HG02943 (cell line): ENCODE data around the gene ADSS1.

Source experiments
- ATAC-seq: cut with Tn5 transposase; IDR thresholded peaks from one replicate; pipeline ENCODE4 v1.9.1; 2021; ENCODE audit warnings: mild to moderate bottlenecking, low read depth, moderate library complexity; ENCODE audit not compliant: unreplicated experiment

Gene ADSS1

DNA sequence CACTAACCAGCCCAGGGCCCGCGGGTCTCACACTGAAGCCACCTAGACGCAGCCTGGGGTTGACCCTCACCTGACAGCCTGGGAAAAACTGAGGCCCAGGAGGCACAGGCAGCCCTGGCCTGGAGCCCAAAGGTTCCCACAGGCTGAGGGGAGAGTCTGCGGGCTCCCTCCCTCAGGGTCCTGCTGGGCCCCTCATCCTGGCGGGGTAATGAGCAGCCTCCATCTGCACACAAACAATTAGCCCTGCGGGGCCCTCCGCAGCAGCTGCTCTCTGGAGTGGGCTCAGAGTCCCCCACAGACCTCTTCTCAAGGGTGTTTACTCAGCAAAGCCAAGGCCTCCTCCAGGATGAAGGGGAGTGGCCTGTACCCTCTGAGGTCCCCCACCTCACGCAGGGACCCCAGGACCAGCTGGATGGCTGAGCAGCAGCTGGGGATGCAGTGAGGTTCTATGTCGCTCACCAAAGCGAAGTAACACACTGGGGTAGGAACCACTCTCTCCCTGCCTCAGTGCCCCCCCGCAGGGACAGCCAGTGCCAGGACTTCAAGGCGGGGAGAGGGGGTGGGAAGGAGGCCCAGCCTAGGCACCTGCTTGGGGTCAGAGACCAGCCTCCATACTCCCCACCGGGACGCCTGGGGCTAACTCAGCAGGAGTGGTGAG, 64.3 kb downstream of the ADSS1 start:
- no peak for ATAC-seq

DNA sequence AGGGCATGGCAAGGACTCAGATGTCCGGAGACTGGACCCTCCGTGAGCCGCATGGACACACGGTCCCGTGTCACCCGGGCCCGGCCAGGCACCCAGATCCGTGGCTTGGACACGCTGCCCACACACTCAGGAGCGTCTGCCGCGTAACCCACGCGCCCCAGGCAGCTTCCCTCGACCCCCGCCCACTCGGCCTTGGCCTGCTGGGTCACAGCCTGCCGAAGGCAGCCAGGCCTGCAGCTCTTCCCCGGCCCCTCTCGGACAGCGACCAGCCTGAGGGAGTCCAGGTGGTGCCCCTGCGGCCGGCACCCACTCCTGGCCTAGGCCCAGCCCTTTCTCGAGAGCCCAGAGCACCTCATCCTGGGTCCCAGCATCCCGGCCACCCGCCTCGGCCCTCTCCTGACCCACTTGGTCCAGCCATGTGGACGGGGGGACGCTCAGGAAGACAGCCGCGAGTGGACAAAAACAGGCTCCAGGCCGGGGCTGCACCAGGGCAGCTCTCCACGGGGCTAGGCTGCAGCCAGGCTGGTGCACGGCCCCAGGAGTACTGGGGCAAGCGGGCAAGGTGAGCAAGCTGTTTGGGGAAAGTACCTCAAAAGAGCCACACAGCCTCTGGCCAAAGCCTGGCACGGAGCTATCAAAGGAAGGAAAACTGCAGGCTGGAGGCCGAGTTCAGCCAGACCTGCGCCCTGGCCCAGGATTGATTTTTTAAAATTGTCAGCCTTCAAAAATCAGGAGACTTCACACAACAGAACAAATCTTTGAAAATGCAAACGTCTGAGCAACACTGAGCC, 65.0 kb downstream of the ADSS1 start:
- ATAC-seq = no peak

DNA sequence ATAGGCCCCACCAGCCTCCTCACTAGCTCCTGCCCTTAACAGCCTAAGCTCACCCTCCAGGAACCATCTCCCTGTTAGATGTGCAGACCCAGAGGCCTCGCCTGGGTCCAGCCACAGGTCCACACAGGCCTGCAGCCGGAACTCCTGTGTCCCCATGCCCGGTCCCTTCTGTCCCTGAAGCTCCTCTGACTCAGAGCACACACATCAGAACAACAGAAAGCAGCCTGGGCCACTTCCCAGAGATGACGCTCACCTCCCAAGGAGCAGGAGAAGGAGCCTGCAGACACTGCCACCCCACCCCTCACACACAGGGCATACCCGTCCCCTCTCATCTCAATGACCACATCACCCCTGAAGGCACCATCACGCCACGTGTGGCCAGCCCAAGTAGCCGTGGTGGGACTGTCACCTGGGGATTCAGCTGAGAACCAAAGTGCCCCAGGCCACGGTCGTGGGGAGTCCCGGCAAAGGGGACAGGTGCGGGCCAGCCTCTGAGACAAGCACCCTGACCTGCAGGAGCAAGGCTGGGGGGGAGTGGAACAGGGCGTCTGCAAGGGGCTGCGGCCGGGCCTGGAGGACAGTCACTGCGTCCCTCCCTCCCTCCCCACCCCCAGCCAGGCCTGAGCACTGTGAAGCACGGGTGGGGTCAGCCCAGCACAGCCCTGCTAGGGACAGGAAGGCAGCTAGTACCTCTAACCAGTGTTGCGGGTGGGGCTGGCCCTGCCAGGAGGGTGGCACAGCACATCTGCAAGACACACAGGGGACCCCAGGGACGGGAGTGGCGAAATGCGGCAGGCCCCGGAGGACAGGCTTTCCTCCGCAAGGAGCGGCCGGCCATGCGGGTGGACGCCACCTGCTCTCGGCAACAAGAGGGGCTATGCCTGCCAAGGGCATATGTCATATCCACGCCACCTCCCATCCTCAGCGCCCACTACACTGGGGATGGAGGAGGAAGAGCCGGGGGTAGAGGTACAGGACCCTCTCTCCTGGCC, 66.0 kb downstream of the ADSS1 start:
- no peak for ATAC-seq

DNA sequence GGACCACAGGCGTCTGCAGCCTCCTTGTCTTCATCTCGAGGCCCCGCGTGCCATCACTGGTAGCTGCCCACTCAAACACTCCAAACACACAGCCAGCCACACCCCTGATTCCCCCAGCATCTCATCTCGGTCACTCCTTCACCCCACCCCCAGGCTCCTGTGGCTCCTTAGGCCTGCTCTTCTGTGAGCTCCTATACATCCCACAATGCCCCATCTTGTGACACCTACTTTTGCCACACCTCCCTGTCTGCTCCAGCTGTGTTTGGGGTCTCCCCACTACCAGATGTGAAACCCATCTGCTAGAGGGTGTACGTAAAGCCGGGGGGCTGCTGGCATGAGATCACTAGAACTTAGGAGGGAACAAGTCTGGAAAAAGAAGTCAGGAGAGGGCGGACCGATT, 67.4 kb downstream of the ADSS1 start:
- ATAC-seq = no peak

DNA sequence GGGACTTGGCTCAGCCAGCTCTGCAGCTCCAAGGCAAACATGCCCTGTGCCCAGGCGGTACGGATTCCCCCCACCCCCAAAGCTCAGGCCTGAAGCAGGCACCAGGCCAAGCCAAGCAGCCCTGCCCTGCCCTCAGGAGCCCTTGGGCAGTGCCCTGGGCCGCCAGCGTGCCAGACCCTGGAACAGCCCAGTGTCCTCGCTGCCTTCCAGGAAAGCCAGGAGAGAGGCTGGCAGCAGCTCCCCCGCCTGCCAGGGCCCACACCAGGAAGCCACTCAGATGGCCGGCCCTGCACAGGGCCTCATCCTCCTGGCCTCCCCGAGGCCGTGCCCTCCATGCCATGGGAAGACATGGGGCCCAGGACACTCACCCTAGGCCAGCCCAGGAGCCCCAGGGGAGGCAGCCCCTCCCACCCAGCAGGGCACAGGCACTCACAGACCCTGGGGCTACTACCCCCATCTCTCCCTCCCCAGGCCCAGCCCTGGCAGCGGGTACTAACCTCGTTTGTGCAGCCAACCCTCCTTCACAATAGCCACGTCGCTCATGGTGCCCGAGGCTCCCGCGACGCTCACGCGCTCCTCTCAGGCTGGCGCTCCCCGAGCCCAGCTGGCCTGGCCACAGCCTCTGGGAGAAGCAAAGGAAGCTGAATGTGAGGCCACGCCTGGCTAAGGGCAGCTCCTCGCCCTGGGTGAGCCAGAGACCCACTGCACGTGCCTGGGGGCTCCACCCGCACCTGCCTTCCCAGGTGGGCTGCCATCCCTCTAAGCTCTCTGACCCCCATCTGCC, 68.3 kb downstream of the ADSS1 start:
- no peak for ATAC-seq

DNA sequence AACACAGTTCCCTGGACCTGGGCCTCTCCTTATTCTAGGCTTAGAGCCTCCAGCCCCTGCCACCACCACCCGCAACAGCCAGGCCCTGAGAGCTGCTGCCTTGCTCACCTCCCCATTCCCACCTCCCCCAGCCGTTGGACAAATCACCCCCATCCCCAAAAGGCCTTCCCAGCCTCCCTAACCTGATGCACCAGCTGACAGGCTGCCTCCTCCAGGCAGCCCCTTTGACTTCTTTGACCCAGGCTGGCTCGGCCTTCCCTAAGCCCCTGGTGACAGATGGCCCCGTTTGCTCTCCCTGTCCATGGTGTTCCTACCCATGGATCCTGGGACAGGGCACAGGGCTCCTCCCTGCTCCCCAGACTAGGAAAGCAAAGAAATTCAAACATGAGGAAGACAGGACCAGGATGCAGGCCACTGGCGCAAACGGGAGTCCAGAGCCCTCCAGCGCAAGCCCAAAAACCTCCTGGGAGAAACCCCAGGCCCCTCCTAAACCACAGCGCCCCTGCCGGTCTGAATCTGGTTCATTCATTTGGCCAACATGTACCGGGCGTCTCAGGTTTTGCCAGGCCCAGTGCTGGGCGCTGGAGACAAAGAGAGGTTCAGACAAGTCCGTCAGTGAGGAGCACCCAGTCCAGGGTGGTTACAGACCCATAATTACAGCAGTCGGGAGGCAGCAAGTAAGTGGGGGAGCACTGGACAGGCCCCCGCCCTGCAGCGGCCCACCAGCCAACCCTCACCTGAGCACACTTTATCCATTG, 69.1 kb downstream of the ADSS1 start:
- no peak for ATAC-seq

DNA sequence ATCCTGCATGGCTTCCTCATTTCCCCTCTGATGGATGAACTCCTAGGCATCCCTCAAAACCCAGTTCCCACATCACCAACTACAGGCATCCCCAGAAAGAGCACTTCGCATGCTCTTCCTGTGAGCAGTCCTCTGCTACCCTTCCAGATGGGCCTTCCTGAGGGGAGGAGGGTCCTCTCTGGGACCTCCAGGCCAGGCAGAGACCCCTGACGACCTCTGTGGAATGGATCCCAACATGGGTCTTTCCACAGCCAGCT, 69.6 kb downstream of the ADSS1 start:
- ATAC-seq = no peak

DNA sequence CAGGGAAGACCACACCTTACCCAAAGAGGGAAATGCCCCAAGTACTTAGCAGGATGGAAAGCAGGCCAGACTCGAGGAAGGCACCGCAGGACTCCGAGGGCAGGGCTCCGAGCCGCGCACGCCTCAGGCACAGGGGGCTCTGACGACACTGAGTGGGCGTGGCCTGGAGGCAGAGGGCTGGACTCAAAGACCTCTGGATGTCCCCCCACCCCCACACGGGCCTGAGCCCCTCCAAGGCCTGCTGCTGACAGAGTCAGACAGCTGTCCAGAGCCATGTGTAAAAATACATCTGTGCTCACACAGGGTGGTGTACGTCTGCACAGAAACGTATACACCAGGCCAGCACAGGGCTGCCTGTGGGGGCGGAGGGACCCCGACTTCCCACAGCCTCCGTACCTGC, 70.1 kb downstream of the ADSS1 start:
- ATAC-seq = no peak

DNA sequence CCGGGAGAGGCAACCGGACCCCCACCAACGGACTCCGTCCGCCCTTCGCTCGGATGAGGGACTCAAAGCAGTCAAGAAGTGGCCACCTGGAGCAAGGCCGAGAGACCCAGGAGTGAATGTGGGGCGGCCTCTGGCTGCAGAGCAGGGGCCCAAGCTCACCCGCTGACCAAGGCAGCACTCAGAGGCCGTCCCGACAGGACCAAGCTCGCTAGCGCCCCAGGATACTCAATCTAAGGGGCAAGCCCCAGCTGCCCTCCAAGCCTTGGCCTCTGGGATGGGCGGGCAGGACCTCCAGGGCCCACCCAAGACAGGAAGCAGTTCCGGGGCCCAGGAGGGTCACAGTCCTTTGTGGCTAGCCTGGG, 70.6 kb downstream of the ADSS1 start:
- ATAC-seq = no peak

DNA sequence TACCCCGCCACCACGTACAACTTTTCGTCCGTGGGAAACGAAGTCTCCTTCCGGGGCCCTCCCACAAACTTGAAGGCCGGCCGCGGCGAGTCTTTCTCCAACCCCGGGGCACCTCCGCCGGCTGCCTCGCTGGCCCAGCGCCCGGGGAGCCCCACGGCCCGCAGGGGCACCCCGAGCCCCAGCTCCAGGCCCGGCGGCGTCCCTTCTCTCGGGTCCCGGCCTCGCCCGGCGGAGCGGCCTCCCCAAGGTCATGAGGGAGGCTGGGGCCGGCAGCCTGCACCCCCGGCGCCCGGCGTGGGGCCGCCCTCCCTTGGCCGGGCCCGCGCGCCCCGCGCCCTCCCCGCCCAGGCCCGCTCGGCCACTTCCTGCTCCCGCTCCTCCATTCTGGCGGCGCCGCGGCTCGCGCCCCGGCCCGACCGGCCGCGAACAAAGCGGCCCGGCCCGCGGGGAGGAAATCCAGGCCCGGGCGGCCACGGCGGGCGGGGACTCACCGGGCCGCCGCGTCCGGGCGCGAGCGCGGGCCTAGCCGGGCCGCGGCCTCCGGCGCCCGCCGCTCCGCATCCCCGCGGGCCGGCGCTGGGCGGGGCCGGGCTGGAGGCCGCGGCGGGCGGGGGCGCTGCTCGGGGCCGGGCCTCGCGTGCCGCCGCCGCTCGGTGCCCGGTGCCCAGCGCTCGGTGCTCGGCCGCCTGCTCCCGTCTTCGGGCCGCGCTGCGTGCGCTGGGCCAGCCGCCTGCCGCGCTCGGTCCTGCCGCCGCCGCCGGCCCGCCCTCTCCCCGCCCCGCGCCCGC, 71.2 kb downstream of the ADSS1 start, which contains the start of gene AKT1:
AKT1 (minus strand) TSS at position 756 of the 788 bp plus-strand sequence. CDS start 3,105 bp downstream, outside the sequence.
- ATAC-seq = no peak

DNA sequence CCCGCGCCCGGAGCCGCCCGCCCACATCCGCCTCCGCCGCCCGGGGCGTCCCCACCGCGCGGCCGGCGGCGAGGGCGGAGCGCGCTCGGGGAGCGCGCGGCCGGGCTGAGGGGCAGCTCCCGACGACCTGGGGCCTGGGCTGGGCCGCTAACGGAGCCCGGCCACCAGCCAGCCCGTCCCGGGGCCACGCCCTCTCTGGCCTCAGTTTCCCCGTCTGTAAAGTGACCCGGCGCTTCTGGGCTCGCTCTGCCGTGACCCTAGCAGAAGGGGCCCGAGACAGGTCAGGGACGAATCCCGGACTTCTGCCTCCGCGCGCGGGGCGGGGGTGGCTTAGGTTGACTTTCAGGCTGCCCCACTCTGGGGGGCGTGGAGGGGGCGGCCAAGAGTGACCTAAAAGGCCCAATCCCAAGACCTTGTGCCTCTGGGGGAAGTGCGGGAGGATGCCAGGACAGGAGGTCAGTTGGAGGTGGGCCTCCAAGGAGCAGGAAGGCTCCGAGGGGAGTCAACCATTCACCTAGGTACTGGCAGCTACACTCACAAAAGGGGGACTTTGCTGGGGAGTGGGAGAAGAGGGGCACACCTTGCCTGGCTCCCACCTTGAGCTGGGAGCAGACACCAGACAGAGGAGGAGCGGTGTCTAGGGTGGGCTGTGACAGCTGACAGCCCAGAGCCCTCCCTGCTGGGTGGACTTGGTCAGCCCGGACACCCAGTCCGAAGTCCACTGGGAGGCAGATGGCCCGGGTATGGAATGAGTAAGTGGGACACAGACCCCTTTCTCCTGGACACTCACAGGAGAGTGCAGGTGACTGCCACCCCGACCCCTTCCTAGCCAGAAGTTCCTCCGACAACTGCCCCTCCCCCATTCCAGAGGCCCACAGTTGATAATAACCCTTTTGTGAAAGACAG, 72.0 kb downstream of the ADSS1 start:
- ATAC-seq = no peak

DNA sequence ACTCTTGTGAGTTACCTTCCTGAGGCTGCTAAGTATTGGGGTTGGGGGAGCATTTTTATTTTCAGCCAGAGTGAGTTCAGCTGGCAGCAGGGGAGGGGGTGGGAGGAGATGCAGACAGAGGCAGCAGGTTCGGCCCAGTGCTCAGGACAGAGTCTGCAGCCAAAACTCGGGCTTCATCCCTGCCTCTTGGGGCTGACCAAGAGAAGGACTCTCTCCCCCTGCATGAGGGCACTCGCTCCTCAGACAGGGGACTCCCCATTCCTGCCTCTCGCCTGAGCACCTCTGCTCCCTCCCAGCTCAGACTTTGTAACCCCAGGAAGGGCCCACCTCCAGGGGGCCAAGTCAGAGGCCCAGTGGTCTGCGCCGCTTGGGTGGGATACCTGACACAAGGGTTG, 72.7 kb downstream of the ADSS1 start:
- no peak for ATAC-seq
